OCI-LY1 (cell line): ENCODE data around the gene HRAS.

Experiments
- H2AFZ ChIP-seq: fragments of 200-600 bp; sonication (generic), shearing (Covaris generic); 2 replicates; pipeline ENCODE4 v1.6.0; 2014; ENCODE audit warnings: antibody characterized with exemption, mild to moderate bottlenecking, low read length
- H3F3A ChIP-seq: fragments of 200-600 bp; sonication (generic), shearing (Covaris generic); 2 replicates; pipeline ENCODE4 v1.6.0; 2014; ENCODE audit warnings: mild to moderate bottlenecking, antibody characterized with exemption, low read length, moderate library complexity; ENCODE audit not compliant: insufficient read depth
- H3K27ac ChIP-seq: fragments of 200-600 bp; sonication (generic); 2 replicates; pipeline ENCODE4 v1.5.1; 2014; ENCODE audit warnings: low read length, mixed run types, mild to moderate bottlenecking, low read depth; ENCODE audit not compliant: poor library complexity, severe bottlenecking
- H3K27me3 ChIP-seq: fragments of 200-600 bp; sonication (generic); 2 replicates; pipeline ENCODE4 v1.6.0; 2014; ENCODE audit warnings: antibody characterized with exemption, mild to moderate bottlenecking, low read length, moderate library complexity; ENCODE audit not compliant: insufficient read depth
- H3K36me3 ChIP-seq: fragments of 200-600 bp; sonication (generic); 2 replicates; pipeline ENCODE4 v1.6.1; 2014; ENCODE audit warnings: mild to moderate bottlenecking, antibody characterized with exemption, low read length, moderate library complexity, mixed read lengths; ENCODE audit not compliant: insufficient read depth
- H3K4me1 ChIP-seq: fragments of 200-600 bp; sonication (generic); 2 replicates; pipeline ENCODE4 v1.5.1; 2014; ENCODE audit warnings: mild to moderate bottlenecking, low read length, moderate library complexity; ENCODE audit not compliant: insufficient read depth, severe bottlenecking
- H3K4me2 ChIP-seq: fragments of 200-600 bp; sonication (generic), shearing (Covaris generic); 2 replicates; pipeline ENCODE4 v1.6.1; 2014; ENCODE audit warnings: low read length
- H3K4me3 ChIP-seq: fragments of 200-600 bp; sonication (generic); 2 replicates; pipeline ENCODE4 v1.5.1; 2014; ENCODE audit warnings: low read length, low read depth, mild to moderate bottlenecking, mixed read lengths; ENCODE audit not compliant: poor library complexity, severe bottlenecking
- H3K79me2 ChIP-seq: fragments of 200-600 bp; shearing (Covaris generic); 2 replicates; pipeline ENCODE4 v1.6.1; 2016; ENCODE audit warnings: mixed run types, low read length, mixed read lengths; ENCODE audit not compliant: insufficient read depth
- H3K9ac ChIP-seq: fragments of 200-600 bp; sonication (generic), shearing (Covaris generic); 2 replicates; pipeline ENCODE4 v1.6.1; 2014; ENCODE audit warnings: mild to moderate bottlenecking, low read length, mixed read lengths
- H3K9me2 ChIP-seq: fragments of 200-600 bp; sonication (generic), shearing (Covaris generic); 2 replicates; pipeline ENCODE4 v1.6.1; 2014; ENCODE audit warnings: low read depth, mild to moderate bottlenecking, low read length, mixed read lengths
- H3K9me3 ChIP-seq: fragments of 200-600 bp; shearing (Covaris generic); 2 replicates; pipeline ENCODE4 v1.6.1; 2014; ENCODE audit warnings: low read length, mixed read lengths
- H4K20me1 ChIP-seq: fragments of 200-600 bp; sonication (generic), shearing (Covaris generic); 2 replicates; pipeline ENCODE4 v1.6.0; 2016; ENCODE audit warnings: mild to moderate bottlenecking, low read length; ENCODE audit not compliant: insufficient read depth
- EZH2 ChIP-seq: fragments of 200-600 bp; sonication (generic), shearing (Covaris generic); IDR thresholded peaks from 2 replicates; pipeline ENCODE4 v1.8.0; 2017; ENCODE audit warnings: borderline replicate concordance, mixed run types, mild to moderate bottlenecking, antibody characterized with exemption, low read length, moderate library complexity, mixed read lengths
- TF ChIP-seq, protein P1 (sequence below): fragments of 200-600 bp; sonication (generic), shearing (Covaris generic); IDR thresholded peaks from 2 replicates; pipeline ENCODE4 v1.5.1; 2017; ENCODE audit warnings: mild to moderate bottlenecking, antibody characterized with exemption, low read length, moderate library complexity, mixed read lengths

Gene HRAS

DNA sequence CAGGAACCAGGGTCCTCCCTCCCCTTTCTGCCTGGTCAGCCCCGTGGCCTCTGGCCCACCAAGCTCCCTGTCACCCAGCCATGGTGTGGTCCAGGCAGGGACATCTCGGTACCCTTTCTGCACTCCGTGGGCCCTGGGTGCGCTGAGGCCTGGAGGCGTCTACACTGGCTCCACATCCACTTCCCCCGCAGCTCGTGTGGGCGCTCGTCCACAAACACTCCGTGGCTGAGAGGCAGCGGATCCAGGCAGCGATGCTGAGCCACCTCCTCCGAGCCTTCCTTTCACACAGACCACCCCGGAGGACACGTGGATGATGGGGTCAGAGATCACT, 44.5 kb downstream of the HRAS start:
- Histone ChIP-seq H3K9ac (no peak overlapping the region), H3K27me3 (no peaks in the 10 kb centered on the region), H4K20me1 (no peaks in the 10 kb centered on the region), H3K36me3 (peaks cover 26% of the 10 kb centered on the region), H3K4me3 (no peak overlapping the region), H3K79me2 (no peaks in the 10 kb centered on the region), H3K4me2 (no peak overlapping the region), H2AFZ (no peak overlapping the region), H3K4me1 (peaks cover 10% of the 10 kb centered on the region), H3K9me2 (no peaks in the 10 kb centered on the region), H3F3A (no peaks in the 10 kb centered on the region), H3K27ac (no peak overlapping the region), H3K9me3 (no peaks in the 10 kb centered on the region)
- TF ChIP-seq, protein P1, sequence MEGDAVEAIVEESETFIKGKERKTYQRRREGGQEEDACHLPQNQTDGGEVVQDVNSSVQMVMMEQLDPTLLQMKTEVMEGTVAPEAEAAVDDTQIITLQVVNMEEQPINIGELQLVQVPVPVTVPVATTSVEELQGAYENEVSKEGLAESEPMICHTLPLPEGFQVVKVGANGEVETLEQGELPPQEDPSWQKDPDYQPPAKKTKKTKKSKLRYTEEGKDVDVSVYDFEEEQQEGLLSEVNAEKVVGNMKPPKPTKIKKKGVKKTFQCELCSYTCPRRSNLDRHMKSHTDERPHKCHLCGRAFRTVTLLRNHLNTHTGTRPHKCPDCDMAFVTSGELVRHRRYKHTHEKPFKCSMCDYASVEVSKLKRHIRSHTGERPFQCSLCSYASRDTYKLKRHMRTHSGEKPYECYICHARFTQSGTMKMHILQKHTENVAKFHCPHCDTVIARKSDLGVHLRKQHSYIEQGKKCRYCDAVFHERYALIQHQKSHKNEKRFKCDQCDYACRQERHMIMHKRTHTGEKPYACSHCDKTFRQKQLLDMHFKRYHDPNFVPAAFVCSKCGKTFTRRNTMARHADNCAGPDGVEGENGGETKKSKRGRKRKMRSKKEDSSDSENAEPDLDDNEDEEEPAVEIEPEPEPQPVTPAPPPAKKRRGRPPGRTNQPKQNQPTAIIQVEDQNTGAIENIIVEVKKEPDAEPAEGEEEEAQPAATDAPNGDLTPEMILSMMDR: no peak
- no peak for TF ChIP-seq EZH2

DNA sequence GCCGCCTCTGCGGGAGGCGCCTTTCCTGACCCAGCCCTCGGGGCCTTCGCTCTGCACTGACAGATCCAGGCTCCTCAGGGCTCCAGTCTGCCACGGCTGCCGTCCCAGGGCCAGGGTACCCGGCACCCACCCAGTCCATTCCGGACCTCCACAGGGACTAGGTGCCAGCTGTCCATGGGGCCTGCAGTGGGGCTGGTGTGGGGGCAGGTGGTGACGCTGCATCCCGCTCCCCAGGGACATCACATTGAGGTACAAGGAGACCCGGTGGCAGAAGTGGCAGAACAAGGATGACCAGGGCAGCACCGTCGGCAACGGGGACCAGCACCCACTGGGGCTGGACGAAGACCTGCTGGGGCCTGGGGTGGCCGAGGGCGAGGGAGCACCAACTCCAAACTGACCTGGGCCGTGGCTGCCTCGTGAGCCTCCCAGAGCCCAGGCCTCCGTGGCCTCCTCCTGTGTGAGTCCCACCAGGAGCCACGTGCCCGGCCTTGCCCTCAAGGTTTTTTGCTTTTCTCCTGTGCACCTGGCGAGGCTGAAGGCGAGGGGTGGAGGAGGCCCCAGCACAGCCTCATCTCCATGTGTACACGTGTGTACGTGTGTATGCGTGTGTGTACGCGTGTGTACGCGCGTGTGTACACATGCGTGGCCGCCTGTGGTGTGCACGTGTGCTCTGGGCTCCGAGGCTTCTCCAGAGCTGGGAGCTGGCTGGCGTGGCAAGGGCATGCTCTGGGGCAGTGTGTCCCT, 45.0 kb downstream of the HRAS start:
- H4K20me1 ChIP-seq: no peaks in the 10 kb centered on the region

DNA sequence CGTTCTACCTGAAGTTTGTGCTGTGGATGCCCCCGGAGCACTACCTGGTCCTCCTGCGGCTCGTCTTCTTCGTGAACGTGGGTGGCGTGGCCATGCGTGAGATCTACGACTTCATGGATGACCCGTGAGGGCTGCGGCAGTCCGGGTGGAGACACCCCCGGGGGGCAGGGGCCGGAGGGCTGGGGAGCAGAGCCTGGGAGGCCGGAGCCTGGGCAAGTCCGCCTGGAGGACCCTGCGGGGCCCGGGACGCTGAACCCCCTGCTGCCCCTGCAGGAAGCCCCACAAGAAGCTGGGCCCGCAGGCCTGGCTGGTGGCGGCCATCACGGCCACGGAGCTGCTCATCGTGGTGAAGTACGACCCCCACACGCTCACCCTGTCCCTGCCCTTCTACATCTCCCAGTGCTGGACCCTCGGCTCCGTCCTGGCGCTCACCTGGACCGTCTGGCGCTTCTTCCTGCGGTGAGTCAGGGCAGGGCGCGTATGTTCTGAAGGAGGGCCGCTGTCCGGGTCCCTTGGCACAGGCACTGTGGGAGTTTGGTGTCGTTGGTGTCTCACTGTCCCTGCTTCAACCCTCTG, 45.7 kb downstream of the HRAS start:
- Histone ChIP-seq H3K79me2 (no peaks in the 10 kb centered on the region), H3K4me2 (no peak overlapping the region), H3K9me2 (no peaks in the 10 kb centered on the region), H3K9me3 (no peaks in the 10 kb centered on the region), H3K27me3 (no peaks in the 10 kb centered on the region), H4K20me1 (no peaks in the 10 kb centered on the region), H3F3A (no peaks in the 10 kb centered on the region), H2AFZ (no peak overlapping the region), H3K9ac (no peak overlapping the region), H3K4me1 (peaks cover 10% of the 10 kb centered on the region), H3K27ac (no peak overlapping the region), H3K36me3 (peaks cover 17% of the 10 kb centered on the region), H3K4me3 (no peak overlapping the region)
- TF ChIP-seq, protein P1: no peak
- no peak for TF ChIP-seq EZH2

More for the DNA sequence above, 45.0 kb downstream of the HRAS start:
- H3K9me2 ChIP-seq: no peaks in the 10 kb centered on the region
- H3K4me2 ChIP-seq: no peak overlapping the region
- peaks cover 10% of the 10 kb centered on the region for H3K4me1 ChIP-seq
- H3K9me3 ChIP-seq: no peaks in the 10 kb centered on the region
- no peak overlapping the region for H3K9ac ChIP-seq
- TF ChIP-seq, protein P1: no peak
- no peak for TF ChIP-seq EZH2
- H3K27ac ChIP-seq: no peak overlapping the region
- no peaks in the 10 kb centered on the region for H3F3A ChIP-seq
- H3K27me3 ChIP-seq: no peaks in the 10 kb centered on the region
- H3K4me3 ChIP-seq: no peak overlapping the region
- no peaks in the 10 kb centered on the region for H3K79me2 ChIP-seq
- peaks cover 22% of the 10 kb centered on the region for H3K36me3 ChIP-seq
- no peak overlapping the region for H2AFZ ChIP-seq
